Panc1 (cell line): Measurements from ENCODE around the gene NOS2. TPM values are rescaled to one million over a fixed set of nuclear protein-coding genes. Genes with fewer than 3 reads are reported as not detected.

Source experiments
- ATAC-seq: fragments of 200-7000 bp; cut with Tn5 transposase; 2 replicates; pipeline ENCODE4 v1.9.1; 2020; ENCODE audit warnings: mild to moderate bottlenecking, moderate library complexity
- BruUV-seq: library from RNA; stranded (reverse); fragments of 400-500 nt; replicated peaks from 2 replicates; lab custom pipeline; 2021; lab: Mats Ljungman, UMichigan
- CTCF ChIA-PET: fragments of 300-600 bp; sonication (Branson Sonifier 250); formaldehyde crosslinking; loops from one replicate; lab custom pipeline; 2022; ENCODE audit warnings: antibody characterized with exemption; lab: Charles Lee
- POLR2A ChIA-PET: fragments of 300-600 bp; sonication (Branson Sonifier 250); formaldehyde crosslinking; loops from one replicate; lab custom pipeline; 2022; ENCODE audit warnings: antibody characterized with exemption; lab: Charles Lee
- DNase-seq: peaks from one replicate; pipeline ENCODE4 v3.0.0-alpha.2; 2010; ENCODE audit warnings: low read depth, low spot score
- H3K27ac ChIP-seq: 2 replicates; pipeline ENCODE4 v1.5.1; 2011; ENCODE audit warnings: mild to moderate bottlenecking, low read length, inconsistent platforms
- H3K27me3 ChIP-seq: fragments of 200-500 bp; sonication (Bioruptor generic); 2 replicates; pipeline ENCODE4 v1.6.0; 2014; ENCODE audit warnings: low read length, inconsistent platforms; ENCODE audit not compliant: control insufficient read depth, insufficient read depth
- H3K36me3 ChIP-seq: fragments of 200-500 bp; sonication (Bioruptor generic); 2 replicates; pipeline ENCODE4 v1.5.1; 2014; ENCODE audit warnings: inconsistent platforms, mild to moderate bottlenecking, low read length, moderate library complexity; ENCODE audit not compliant: control insufficient read depth, insufficient read depth
- H3K4me1 ChIP-seq: 2 replicates; pipeline ENCODE4 v1.5.1; 2011; ENCODE audit warnings: inconsistent platforms, mild to moderate bottlenecking, low read length, moderate library complexity; ENCODE audit not compliant: control insufficient read depth, insufficient read depth
- H3K4me3 ChIP-seq, 2 experiments: 2 replicates each; pipeline ENCODE4 v1.5.1; 2011 to 2012; ENCODE audit warnings: low read depth in 2 of 2, low read length in 2 of 2, mild to moderate bottlenecking in 2 of 2, inconsistent platforms in 1 of 2, moderate library complexity in 1 of 2
- H3K9me3 ChIP-seq: fragments of 200-500 bp; sonication (Bioruptor generic); 2 replicates; pipeline ENCODE4 v1.5.1; 2014; ENCODE audit warnings: low read depth, mild to moderate bottlenecking, inconsistent platforms, low read length, moderate library complexity; ENCODE audit not compliant: control insufficient read depth, insufficient read depth
- CTCF ChIP-seq: fragments of 450-650 bp; IDR thresholded peaks from 2 replicates; pipeline ENCODE4 v1.5.1; 2017; ENCODE audit warnings: mild to moderate bottlenecking
- POLR2AphosphoS5 ChIP-seq: IDR thresholded peaks from 2 replicates; pipeline ENCODE4 v1.6.1; 2012; ENCODE audit warnings: mild to moderate bottlenecking, low read depth, low read length, moderate library complexity
- REST ChIP-seq, 2 experiments: IDR thresholded peaks; 2 replicates each; pipeline ENCODE4 v1.6.1; 2011 to 2012; ENCODE audit warnings: low read depth in 2 of 2, control low read depth in 1 of 2, low read length in 1 of 2, mild to moderate bottlenecking in 1 of 2, moderate library complexity in 1 of 2; ENCODE audit not compliant: insufficient read depth in 1 of 2
- SIN3A ChIP-seq: IDR thresholded peaks from 2 replicates; pipeline ENCODE4 v1.6.1; 2012; ENCODE audit warnings: low read depth, mild to moderate bottlenecking, low read length, moderate library complexity, borderline replicate concordance; ENCODE audit not compliant: insufficient read depth
- TCF7L2 ChIP-seq: IDR thresholded peaks from 2 replicates; pipeline ENCODE4 v1.6.1; 2011; ENCODE audit warnings: mild to moderate bottlenecking, low read depth, low read length, inconsistent platforms
- in situ Hi-C: cut with HindIII; loops from 2 replicates; pipeline ENCODE4 v1.10.0; 2016; ENCODE audit warnings: low sequenced_read_pairs, low pct_unique_long_range_greater_than_20kb
- intact Hi-C: fragments of 100-400 bp; cut with micrococcal nuclease; formaldehyde crosslinking; loops from one replicate; pipeline ENCODE4 v1.10.0; 2022; ENCODE audit not compliant: unreplicated experiment
- total RNA-seq: library from RNA; stranded (reverse); gene quantifications from one replicate; pipeline ENCODE4 v1.2.1, GENCODE V29; 2021; ENCODE audit not compliant: unreplicated experiment

NOS2 gene
- total RNA-seq, 1 experiment from 2014 or later = 0.08 TPM

- TF ChIP-seq POLR2AphosphoS5 (no peak), TCF7L2 (no peak), SIN3A (no peak), CTCF (no peak), REST (IDR thresholded peaks at IDR 0.05; ENCODE audit: insufficient read depth in 1 of 2, low read depth in 2 of 2, low read length in 1 of 2) (no peak)
- in situ Hi-C loops (no loop called here), intact Hi-C loops (loop anchor here (10.0 kb wide), 1 partner anchor 53 kb away; no protein-coding TSS in a partner anchor)
- peaks cover 15% of the 10 kb centered on the region for H3K27me3 ChIP-seq
- H3K4me3 ChIP-seq = no peak overlapping the region
- H3K9me3 ChIP-seq = no peaks in the 10 kb centered on the region
- DNase-seq (no peak), ATAC-seq (no peak)
- no TSS peak for BruUV-seq
- POLR2A ChIA-PET = no interaction called here
- H3K27ac ChIP-seq = no peak overlapping the region
- CTCF ChIA-PET = interaction anchor here (1.4 kb wide), 1 partner anchor 88 kb away, joined by 3 read pairs; no protein-coding TSS in a partner anchor
- H3K4me1 ChIP-seq = peaks cover 4% of the 10 kb centered on the region; the same call in 1 of the 2 replicates
- no peaks in the 10 kb centered on the region for H3K36me3 ChIP-seq
Observed at GRCh38 chr17:27792095-27792494, 8.2 kb downstream of the NOS2 start.

- in situ Hi-C loops (no loop called here), intact Hi-C loops (no loop called here)
- ATAC-seq = no peak
- Histone ChIP-seq H3K27ac (no peak overlapping the region), H3K36me3 (no peaks in the 10 kb centered on the region), H3K9me3 (no peaks in the 10 kb centered on the region), H3K4me3 (no peak overlapping the region), H3K27me3 (peaks cover 7% of the 10 kb centered on the region; the same call in 1 of the 2 replicates), H3K4me1 (peaks cover 2% of the 10 kb centered on the region; the same call in 1 of the 2 replicates)
- TF ChIP-seq POLR2AphosphoS5 (no peak), CTCF (no peak), TCF7L2 (no peak), SIN3A (no peak), REST (IDR thresholded peaks at IDR 0.05; ENCODE audit: insufficient read depth in 1 of 2, low read depth in 2 of 2, low read length in 1 of 2) (no peak)
- no TSS peak for BruUV-seq
- no peak for DNase-seq
- POLR2A ChIA-PET = no interaction called here
- CTCF ChIA-PET = no interaction called here
Observed at GRCh38 chr17:27788919-27789318, 11.4 kb downstream of the NOS2 start.
